Frontal cortex (tissue), 4 donors: ENCODE data around the gene SLC12A7. TPM values are rescaled to one million over a fixed set of nuclear protein-coding genes. Genes with fewer than 3 reads are reported as not detected.
"Not testable (repeated sequence)": the region's sequence is repeated elsewhere in the genome, so short reads cannot be mapped to it uniquely, and the experiment has no call there.

Source experiments
- DNase-seq, 2 donors: peaks; one replicate each; pipeline ENCODE4 v3.0.0; 2012; ENCODE audit warnings: low spot score in 2 of 2
- FAIRE-seq: peaks from 2 replicates; lab custom pipeline; 2012; peaks lifted over from hg19 to GRCh38; lab: Jason Lieb, UNC
- total RNA-seq: library from RNA; depleted of rRNA; stranded (reverse); fragments of >200 nt; gene quantifications from one replicate; pipeline ENCODE4 v1.2.3, GENCODE V29; 2014
- donor health status: control.
- donor health status: control.
- donor health status: control.

SLC12A7 gene
- 5.7 TPM for total RNA-seq

GRCh38 chr5:1111727-1112289 is at the start of gene SLC12A7:
Gene SLC12A7, minus strand, starts transcription at chr5:1112063. Its CDS starts 72 bp downstream, at chr5:1111991.
- DNase-seq (peak; percentile 70 to 79), FAIRE-seq (no peak)

GRCh38 chr5:1161108-1161832 is 49.4 kb upstream of the SLC12A7 start:
- DNase-seq (no peak), FAIRE-seq (no peak)

- FAIRE-seq, result no peak
- DNase-seq, result no peak
Measured at GRCh38 chr5:1159774-1160406, 48.0 kb upstream of the SLC12A7 start.

- DNase-seq (no peak), FAIRE-seq (no peak)
Measured at GRCh38 chr5:1159341-1159675, 47.4 kb upstream of the SLC12A7 start.

GRCh38 chr5:1158647-1159340 is 46.9 kb upstream of the SLC12A7 start:
- DNase-seq (no peak), FAIRE-seq (no peak)

- DNase-seq, FAIRE-seq: not testable (repeated sequence)
Measured at GRCh38 chr5:1157461-1157986, 45.7 kb upstream of the SLC12A7 start.

GRCh38 chr5:1156754-1157460 is 45.0 kb upstream of the SLC12A7 start:
- FAIRE-seq, result no peak
- no peak for DNase-seq

GRCh38 chr5:1156033-1156753 is 44.3 kb upstream of the SLC12A7 start:
- no peak for DNase-seq
- FAIRE-seq, result no peak

- FAIRE-seq (no peak), DNase-seq (no peak)
Measured at GRCh38 chr5:1155191-1156032, 43.5 kb upstream of the SLC12A7 start.

GRCh38 chr5:1153428-1153827 is 41.6 kb upstream of the SLC12A7 start:
- no peak for DNase-seq
- FAIRE-seq, result no peak

- DNase-seq (no peak), FAIRE-seq (no peak)
Measured at GRCh38 chr5:1152771-1153282, 41.0 kb upstream of the SLC12A7 start.

GRCh38 chr5:1152156-1152555 is 40.3 kb upstream of the SLC12A7 start:
- FAIRE-seq (no peak), DNase-seq (no peak)

GRCh38 chr5:1151316-1151715 is 39.5 kb upstream of the SLC12A7 start:
- DNase-seq (no peak), FAIRE-seq (no peak)

- FAIRE-seq, result no peak
- no peak for DNase-seq
Measured at GRCh38 chr5:1150866-1151265, 39.0 kb upstream of the SLC12A7 start.

- no peak for DNase-seq
- no peak for FAIRE-seq
Measured at GRCh38 chr5:1144638-1145396, 33.0 kb upstream of the SLC12A7 start.

GRCh38 chr5:1144089-1144488 is 32.2 kb upstream of the SLC12A7 start:
- FAIRE-seq (no peak), DNase-seq (no peak)

GRCh38 chr5:1143670-1143951 is 31.7 kb upstream of the SLC12A7 start:
- no peak for DNase-seq
- no peak for FAIRE-seq
